HFF-Myc (cell line): ENCODE data around the gene SLC22A5.

Experiments
- DNase-seq: peaks from one replicate; pipeline ENCODE4 v3.0.0-alpha.2; 2011; ENCODE audit warnings: low read depth; ENCODE audit errors: extremely low read depth
- H3K4me3 ChIP-seq: replicated peaks from 2 replicates; pipeline ENCODE4 v1.5.1; 2011; ENCODE audit warnings: low read depth, mild to moderate bottlenecking, control low read depth, low read length
- TF ChIP-seq, protein P1 (sequence below): IDR thresholded peaks from 2 replicates; pipeline ENCODE4 v1.5.1; 2012; ENCODE audit warnings: mild to moderate bottlenecking, low read depth, low read length, control low read depth; ENCODE audit errors: missing control alignments

SLC22A5 gene

GRCh38 chr5:132371603-132371994 is 2.1 kb downstream of the SLC22A5 start:
- no peak for DNase-seq
- no peak overlapping the region for H3K4me3 ChIP-seq

GRCh38 chr5:132372127-132372526 is 2.6 kb downstream of the SLC22A5 start:
- no peak for DNase-seq
- TF ChIP-seq, protein P1, sequence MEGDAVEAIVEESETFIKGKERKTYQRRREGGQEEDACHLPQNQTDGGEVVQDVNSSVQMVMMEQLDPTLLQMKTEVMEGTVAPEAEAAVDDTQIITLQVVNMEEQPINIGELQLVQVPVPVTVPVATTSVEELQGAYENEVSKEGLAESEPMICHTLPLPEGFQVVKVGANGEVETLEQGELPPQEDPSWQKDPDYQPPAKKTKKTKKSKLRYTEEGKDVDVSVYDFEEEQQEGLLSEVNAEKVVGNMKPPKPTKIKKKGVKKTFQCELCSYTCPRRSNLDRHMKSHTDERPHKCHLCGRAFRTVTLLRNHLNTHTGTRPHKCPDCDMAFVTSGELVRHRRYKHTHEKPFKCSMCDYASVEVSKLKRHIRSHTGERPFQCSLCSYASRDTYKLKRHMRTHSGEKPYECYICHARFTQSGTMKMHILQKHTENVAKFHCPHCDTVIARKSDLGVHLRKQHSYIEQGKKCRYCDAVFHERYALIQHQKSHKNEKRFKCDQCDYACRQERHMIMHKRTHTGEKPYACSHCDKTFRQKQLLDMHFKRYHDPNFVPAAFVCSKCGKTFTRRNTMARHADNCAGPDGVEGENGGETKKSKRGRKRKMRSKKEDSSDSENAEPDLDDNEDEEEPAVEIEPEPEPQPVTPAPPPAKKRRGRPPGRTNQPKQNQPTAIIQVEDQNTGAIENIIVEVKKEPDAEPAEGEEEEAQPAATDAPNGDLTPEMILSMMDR = no peak
- no peak overlapping the region for H3K4me3 ChIP-seq

More at GRCh38 chr5:132371603-132371994, 2.1 kb downstream of the SLC22A5 start:
- TF ChIP-seq, protein P1 = no peak

DNA sequence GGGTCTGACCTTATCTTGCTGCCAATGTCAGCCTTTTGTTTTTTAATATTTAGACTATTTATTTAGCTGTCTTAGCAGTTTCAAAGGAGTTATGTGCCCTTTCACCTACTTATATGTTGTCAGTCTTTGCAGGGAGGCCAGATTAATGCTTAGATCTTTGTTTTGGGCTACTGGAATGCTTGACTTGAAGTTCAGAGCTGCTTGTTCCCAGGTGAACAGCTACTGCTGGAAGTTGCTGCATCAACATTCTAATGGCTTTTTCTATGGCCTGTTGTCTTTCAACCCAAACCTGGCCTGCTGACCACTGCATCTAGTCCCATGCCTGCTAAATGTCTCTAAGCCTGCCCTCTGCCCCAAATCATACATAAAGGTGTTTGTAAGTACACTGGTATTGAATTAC is 3.0 kb downstream of the SLC22A5 start:
- TF ChIP-seq, protein P1 = no peak
- DNase-seq = no peak
- no peak overlapping the region for H3K4me3 ChIP-seq

GRCh38 chr5:132375957-132376356 is 6.4 kb downstream of the SLC22A5 start:
- TF ChIP-seq, protein P1 = no peak
- no peak overlapping the region for H3K4me3 ChIP-seq
- DNase-seq = no peak

GRCh38 chr5:132376694-132377641 is 7.5 kb downstream of the SLC22A5 start:
- TF ChIP-seq, protein P1 = no peak
- no peak for DNase-seq
- no peak overlapping the region for H3K4me3 ChIP-seq

- no peak overlapping the region for H3K4me3 ChIP-seq
- TF ChIP-seq, protein P1 = no peak
- DNase-seq = no peak
Observed at GRCh38 chr5:132377738-132378137, 8.2 kb downstream of the SLC22A5 start.
